Fibroblast of peridontal ligament (primary cell): ENCODE results near the gene MAPK8.
A peak's percentile ranks its signal among the peaks of the same experiment; 100 is the strongest.
"Not testable (repeated sequence)": the region's sequence is repeated elsewhere in the genome, so short reads cannot be mapped to it uniquely, and the experiment has no call there.

Experiments
- DNase-seq: peaks from one replicate; pipeline ENCODE4 v3.0.0-alpha.2; 2010; ENCODE audit errors: extremely low read depth

MAPK8 gene

DNA sequence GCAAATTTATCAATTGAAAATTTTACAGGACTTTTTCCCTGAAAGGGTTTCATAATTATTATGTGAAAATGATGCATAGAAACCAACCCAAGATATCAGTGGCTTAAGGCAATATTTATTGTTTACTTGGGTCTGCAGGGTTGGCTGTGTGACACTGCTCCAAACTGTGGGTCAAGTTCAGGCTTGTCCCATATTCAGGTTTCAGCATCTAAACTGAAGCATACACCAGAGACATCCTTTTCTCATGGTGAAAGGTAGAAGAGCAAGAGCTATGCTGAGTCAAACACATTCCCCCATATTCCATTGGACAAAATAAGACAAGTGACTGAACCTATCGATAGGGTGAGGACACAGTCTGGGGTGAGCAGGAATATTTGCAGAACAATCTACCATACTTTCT, 110.9 kb downstream of the MAPK8 start:
- no peak for DNase-seq

- no peak for DNase-seq
These were observed 111.8 kb downstream of the MAPK8 start for GRCh38 chr10:48418189-48418788.

DNA sequence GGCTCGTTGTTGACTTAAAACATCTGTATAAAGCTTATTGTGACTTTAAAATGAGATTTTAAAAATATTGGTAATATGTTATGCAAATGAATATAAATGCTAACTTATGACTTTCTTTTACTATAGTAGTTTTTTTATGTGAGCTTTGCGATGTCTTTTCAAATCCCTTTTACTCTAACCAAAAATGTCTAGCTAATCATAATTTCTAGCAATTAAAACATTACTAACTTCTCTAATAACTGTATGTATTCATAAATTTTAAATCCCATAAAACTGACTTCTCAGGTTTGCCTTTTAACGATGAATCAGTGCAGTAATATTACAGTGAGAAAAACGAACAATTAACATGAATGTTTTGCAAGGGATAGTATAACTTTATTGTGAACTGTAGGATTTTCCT, 113.2 kb downstream of the MAPK8 start:
- DNase-seq = no peak

DNA sequence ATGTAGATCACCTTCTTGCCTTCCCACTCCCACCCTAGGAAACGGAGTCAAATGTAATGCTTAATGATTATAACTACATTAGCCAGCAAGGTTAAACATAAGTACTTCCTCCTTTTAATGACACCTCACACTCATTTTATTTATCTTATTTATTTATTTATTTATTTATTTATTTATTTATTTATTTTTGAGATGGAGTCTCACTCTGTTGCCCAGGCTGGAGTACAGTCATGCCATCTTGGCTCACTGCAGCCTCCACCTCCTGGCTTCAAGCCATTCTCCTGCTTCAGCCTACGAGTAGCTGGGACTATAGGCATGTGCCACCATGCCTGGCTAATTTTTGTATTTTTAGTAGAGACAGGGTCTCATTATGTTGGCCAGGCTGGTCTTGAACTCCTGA, 115.4 kb downstream of the MAPK8 start:
- not testable (repeated sequence) for DNase-seq

DNA sequence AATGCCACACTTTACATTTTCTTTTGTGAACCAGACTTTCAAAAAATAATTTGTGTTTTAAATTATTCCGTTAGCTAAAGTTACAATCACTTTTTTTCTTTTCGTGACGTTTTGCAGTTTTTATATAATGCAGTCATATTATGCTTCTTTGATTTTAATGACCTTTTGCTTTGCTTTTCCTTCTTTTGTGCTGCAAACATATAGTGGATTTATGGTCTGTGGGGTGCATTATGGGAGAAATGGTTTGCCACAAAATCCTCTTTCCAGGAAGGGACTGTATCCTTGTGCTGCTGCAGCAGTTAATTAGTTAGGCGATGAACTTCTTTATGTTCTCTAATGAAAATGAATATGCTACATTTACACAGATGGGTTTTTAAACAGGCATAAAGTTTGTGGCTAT, 117.4 kb downstream of the MAPK8 start:
- no peak for DNase-seq

- DNase-seq = no peak
These were observed 122.4 kb downstream of the MAPK8 start for GRCh38 chr10:48428896-48429295.

GRCh38 chr10:48429309-48429708, 122.8 kb downstream of the MAPK8 start:
- DNase-seq = no peak

DNA sequence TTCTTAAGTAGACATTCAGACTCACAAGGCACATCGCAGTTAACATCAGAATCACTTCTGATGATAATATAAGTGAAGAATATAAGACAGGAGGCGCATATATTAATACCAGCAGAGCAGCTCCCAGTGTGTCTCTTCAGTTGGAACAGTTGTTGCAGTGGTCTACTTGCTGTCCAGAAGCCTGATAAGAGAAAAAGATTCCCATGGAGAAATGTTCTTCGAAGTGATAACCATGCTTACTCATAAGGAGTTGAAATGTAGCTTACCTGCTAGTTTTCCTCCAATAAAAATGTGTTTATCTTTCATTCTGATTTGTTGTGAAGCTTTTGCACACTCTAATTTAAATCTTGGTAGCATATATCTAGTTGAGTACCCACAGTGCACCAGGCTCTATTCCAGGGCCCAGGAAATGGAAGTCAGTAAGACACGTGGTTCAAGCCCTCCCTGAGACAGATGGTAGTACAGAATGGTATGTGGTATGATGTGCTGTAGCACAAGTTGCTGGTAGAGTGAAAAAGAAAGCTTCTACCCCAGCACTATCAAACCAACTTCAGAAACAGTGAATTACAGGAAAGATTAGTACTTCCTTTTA, 124.0 kb downstream of the MAPK8 start:
- no peak for DNase-seq

GRCh38 chr10:48431871-48432270, 125.4 kb downstream of the MAPK8 start:
- peak; percentile 55 for DNase-seq

DNA sequence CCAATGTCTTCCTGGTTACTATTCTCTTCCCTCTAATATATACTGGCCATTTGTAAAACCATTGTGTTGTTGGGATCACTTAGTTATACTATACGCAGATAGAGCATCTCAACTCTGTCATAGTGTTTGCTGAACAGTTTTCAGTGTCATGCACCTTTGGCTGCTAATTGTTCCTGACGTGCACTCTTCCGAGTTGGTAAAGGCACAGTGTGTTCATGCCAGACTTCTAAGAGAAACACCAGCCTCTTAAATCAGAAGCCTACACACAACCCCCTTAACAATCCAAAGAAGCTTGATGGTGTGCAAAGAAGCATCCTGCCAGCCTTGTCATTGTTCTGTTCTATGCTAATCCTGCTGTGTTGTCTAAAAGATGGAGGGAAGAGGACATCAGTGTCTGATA, 131.1 kb downstream of the MAPK8 start:
- DNase-seq = no peak

DNA sequence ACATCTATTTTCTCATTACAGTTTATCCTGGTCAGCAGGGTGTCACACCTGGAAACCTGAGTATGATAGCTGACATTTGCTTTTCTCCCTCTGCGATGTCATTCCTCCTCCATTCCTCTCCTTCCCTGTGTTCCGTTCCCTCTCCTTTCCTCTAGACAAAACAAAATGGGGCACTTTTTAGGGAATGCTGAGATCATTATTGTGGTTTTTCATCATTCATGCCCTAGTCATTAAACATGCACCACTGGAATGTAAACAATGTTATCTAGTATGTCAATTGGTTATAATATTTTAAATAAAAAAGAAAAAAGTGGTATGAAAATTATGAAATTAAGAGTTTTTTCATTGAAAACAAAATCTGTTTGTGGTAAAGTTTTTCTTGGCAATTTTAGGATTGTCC, 132.6 kb downstream of the MAPK8 start:
- DNase-seq = peak; percentile 86

DNA sequence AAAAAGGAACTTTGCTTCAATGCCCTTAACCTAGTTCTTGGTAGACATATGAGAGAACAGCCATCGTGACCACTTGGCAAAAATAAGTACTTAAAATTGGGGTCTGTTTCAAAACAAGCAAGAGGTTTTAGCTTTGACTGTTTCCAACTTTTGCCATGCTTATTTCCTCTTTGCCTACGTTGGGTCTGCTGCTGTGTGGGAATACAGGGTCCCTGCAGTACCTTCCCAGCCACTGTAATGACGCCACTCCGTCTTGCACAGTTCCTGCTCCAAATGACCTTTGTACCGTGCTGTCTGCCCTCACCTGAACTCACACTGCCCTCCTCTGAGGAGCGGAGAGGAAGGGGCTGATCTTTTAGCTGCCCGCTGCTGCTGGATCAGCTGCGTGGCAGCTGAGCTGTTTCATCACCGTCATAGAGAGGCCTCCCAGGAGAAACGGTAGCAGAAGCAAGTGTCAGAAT, 133.1 kb downstream of the MAPK8 start:
- DNase-seq = peak; percentile 52

DNA sequence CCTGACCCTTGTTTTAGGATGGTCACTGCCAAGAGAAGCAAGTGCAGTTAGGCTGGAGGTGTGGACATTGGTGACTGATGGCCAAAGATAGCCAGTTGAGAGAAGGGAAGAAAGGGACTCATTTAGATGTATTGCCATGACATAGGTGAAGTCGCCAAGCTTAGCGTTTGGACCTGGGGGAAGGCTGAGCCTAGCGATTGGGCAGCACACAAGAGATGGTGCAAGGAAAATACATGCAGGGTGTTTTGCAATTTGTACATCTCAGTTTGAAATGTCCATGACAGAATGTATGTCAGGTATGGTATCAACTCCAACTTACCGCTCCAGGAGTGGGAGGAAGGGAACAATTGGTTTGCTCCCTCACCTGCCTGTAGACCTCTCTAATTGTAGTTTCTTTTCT, 134.3 kb downstream of the MAPK8 start:
- no peak for DNase-seq

- no peak for DNase-seq
These were observed 135.8 kb downstream of the MAPK8 start for GRCh38 chr10:48442090-48442808.

DNA sequence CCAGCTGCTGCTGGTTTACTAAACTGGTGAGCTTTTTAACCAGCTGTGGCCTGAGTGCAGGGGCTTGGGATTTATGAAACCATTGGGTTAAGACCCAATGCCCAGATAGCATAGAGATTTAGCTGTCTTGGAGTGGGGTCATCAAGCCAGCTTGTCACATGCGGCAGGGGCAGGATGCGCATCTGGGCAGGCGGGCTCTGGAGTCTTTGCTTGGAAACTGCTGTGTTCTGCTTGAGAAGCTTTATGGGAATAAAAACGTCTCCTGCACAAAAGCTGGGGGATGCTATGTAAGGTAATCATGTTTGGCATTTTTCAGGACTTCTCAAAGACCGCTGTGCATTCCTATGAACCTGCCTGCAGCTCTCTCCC, 136.3 kb downstream of the MAPK8 start:
- DNase-seq = no peak

GRCh38 chr10:48444266-48444665, 137.8 kb downstream of the MAPK8 start:
- peak; percentile 33 for DNase-seq

GRCh38 chr10:48444861-48445841, 138.7 kb downstream of the MAPK8 start:
- no peak for DNase-seq

- DNase-seq = no peak
These were observed 139.5 kb downstream of the MAPK8 start for GRCh38 chr10:48445932-48446331.

- no peak for DNase-seq
These were observed 140.3 kb downstream of the MAPK8 start for GRCh38 chr10:48446785-48447184.

GRCh38 chr10:48447356-48448215, 141.1 kb downstream of the MAPK8 start:
- DNase-seq = no peak

GRCh38 chr10:48448796-48449195, 142.3 kb downstream of the MAPK8 start:
- DNase-seq = peak; percentile 29
